Activated T-cell treated with anti-CD3 and anti-CD28 coated beads, Interleukin-2, amount 50 U/mL, for 72 hours (primary cell): ENCODE measurements around the gene GLYATL3. TPM values are rescaled to one million over a fixed set of nuclear protein-coding genes. Genes with fewer than 3 reads are reported as not detected.

Source experiments
- ATAC-seq, 2 donors: fragments of 150-1000 bp; cut with Tn5 transposase; replicated peaks in 1 of 2; 2 replicates each; pipeline ENCODE4 v1.10.0; 2021; ENCODE audit warnings: moderate library complexity in 2 of 2, mild to moderate bottlenecking in 1 of 2
- DNase-seq, 2 donors: peaks; one replicate each; pipeline ENCODE4 v3.0.0; 2021 to 2022; ENCODE audit warnings: mixed read lengths in 1 of 2
- H3K27ac Mint-ChIP-seq: one replicate; pipeline ENCODE4 v1.8.0; 2022; ENCODE audit warnings: mild to moderate bottlenecking, moderate library complexity, mixed read lengths
- H3K27me3 Mint-ChIP-seq: one replicate; pipeline ENCODE4 v1.8.0; 2022; ENCODE audit warnings: low read depth, mixed read lengths
- H3K36me3 Mint-ChIP-seq, 2 donors: one replicate each; pipeline ENCODE4 v1.8.0; 2022; ENCODE audit warnings: mixed read lengths in 2 of 2, mild to moderate bottlenecking in 1 of 2; ENCODE audit not compliant: insufficient read depth in 2 of 2
- H3K4me1 Mint-ChIP-seq: one replicate; pipeline ENCODE4 v1.8.0; 2022; ENCODE audit warnings: low read depth, mixed read lengths
- H3K4me3 Mint-ChIP-seq, 2 donors: one replicate each; pipeline ENCODE4 v1.8.0; 2022; ENCODE audit warnings: mild to moderate bottlenecking in 2 of 2, mixed read lengths in 2 of 2, moderate library complexity in 2 of 2
- H3K9me3 Mint-ChIP-seq, 2 donors: one replicate each; pipeline ENCODE4 v1.8.0; 2022; ENCODE audit warnings: mixed read lengths in 2 of 2
- total RNA-seq, 2 donors: library from RNA; stranded (reverse); gene quantifications; one replicate each; pipeline ENCODE4 v1.2.3, GENCODE V29; 2022

The GLYATL3 gene
- total RNA-seq, 2 donors from 2014 or later: not detected

DNA sequence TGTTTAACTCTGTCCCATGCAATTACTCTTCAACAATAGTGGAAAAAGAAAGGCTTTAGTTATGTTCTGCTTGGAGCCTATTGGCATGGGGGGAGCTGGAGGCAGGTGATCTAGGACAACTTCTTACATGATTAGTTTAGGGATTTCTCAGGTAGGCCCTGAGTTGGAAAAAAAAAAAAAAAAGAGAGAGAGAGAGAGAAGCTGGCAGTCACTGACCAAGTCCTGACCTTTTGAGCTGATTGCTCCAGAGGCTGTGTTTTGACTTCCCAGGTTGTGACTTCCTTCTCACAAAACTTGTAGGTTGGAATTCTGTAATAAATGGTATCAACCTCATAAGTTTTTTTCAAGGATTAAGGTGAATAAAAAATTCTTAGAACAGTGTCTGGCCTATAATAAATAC lies 58.5 kb downstream of the GLYATL3 start:
- no peaks in the 10 kb centered on the region for H3K9me3 Mint-ChIP-seq
- no peak overlapping the region for H3K4me3 Mint-ChIP-seq
- no peak overlapping the region for H3K27ac Mint-ChIP-seq
- no peak for DNase-seq
- H3K36me3 Mint-ChIP-seq: no peaks in the 10 kb centered on the region
- H3K27me3 Mint-ChIP-seq: peaks cover 10% of the 10 kb centered on the region
- no peak for ATAC-seq
- peaks cover 7% of the 10 kb centered on the region for H3K4me1 Mint-ChIP-seq

DNA sequence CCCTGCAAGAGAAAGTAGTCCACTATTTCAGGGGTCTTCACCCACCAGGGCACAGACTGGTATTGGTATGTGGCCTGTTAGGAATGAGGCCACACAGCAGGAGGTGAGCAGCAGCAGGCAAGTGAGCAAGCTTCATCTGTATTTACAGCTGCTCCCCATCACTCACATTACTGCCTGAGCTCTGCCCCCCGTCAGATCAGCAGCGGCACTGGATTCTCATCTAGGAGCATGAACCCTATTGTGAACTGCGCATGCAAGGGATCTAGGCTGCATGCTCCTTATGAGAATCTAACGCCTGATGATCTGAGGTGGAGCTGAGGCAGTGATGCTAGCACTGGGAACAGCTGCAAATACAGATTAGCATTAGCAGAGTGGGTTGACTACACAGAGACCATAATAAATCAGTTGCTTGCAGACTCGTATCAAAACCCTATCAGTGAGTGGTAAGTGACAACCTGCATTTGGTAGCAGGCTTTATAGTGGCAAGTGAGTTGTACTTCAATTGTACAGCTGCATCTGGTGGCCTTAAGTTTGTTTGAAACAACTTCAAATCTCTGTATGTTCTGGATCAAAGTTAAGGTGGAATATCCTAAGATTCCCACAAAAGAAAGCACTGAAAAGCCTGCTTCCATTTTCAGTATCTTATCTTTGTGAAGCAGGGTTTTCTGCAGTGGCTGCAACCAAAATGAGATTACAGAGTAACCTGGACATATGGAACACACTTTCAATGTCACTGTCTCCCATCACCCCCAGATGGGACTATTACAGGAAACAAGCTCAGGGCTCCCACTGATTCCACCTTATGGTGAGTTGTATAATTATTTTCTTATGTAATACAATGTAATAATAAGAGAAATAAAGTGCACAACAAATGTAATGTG lies 63.5 kb downstream of the GLYATL3 start:
- ATAC-seq (no peak), DNase-seq (no peak)
- Mint-ChIP-seq H3K9me3 (no peaks in the 10 kb centered on the region), H3K36me3 (no peaks in the 10 kb centered on the region), H3K4me3 (no peak overlapping the region), H3K27me3 (peaks cover 17% of the 10 kb centered on the region), H3K27ac (no peak overlapping the region), H3K4me1 (no peaks in the 10 kb centered on the region)

DNA sequence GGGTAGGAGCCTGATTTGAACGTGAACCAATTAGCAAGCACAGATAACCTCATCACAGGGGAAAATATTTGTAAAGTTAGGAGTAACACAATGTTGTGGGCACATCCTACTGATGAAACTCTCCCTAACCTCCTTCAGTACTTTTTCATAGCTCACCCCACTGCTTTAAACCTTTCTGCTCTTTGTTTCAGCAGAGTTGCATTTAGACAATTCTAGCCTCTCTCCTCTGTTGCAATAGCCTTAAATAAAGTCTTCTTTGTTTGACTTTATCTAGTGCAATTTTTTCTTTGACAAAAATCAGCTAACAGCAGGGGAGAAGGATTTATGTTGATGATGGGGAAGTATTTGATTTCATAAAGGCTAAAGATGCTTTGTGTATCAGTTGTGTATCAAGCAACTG lies 64.8 kb downstream of the GLYATL3 start:
- DNase-seq (no peak), ATAC-seq (no peak)
- Mint-ChIP-seq H3K36me3 (no peaks in the 10 kb centered on the region), H3K4me1 (no peaks in the 10 kb centered on the region), H3K4me3 (no peak overlapping the region), H3K27me3 (peaks cover 17% of the 10 kb centered on the region), H3K9me3 (no peaks in the 10 kb centered on the region), H3K27ac (no peak overlapping the region)

DNA sequence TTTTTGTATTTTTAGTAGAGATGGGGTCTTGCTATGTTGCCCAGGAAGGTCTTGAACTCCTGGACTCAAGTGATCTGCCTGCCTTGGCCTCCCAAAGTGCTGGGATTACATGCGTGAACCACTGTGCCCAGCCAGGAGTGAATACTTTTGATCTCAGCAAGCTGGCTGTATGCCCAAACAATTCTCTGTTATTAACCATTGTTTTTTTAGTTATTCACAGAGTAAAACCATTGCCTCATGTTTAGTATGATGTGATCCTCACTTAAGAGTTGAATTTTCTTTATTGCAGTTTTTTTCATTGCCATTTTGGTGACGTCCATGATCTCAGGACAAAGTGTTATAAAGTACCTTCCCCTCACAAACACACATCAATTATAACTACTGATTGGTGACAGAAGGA lies 65.5 kb downstream of the GLYATL3 start:
- Mint-ChIP-seq H3K27me3 (peaks cover 21% of the 10 kb centered on the region), H3K4me3 (no peak overlapping the region), H3K4me1 (no peaks in the 10 kb centered on the region), H3K27ac (no peak overlapping the region), H3K9me3 (no peaks in the 10 kb centered on the region), H3K36me3 (no peaks in the 10 kb centered on the region)
- DNase-seq: no peak
- no peak for ATAC-seq

DNA sequence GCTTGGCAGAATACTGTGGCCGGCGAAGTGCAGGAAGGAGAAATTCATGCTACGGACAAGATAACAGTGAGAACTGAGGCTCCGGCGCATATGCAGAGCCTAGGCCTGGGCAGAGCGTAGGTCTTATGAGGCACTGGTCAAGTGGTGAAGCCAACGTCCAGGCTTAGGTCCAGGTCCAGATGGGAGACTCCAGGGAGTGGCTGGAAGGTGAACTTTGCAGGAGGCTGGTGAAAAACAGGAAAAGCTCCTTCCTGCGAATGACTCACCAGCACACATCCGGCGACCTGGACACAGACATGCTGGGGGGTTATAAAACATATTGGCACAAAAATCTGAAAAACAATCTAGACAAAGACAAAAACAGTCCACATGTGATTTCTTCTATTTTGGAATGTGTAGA lies 66.1 kb downstream of the GLYATL3 start:
- Mint-ChIP-seq H3K27me3 (peaks cover 27% of the 10 kb centered on the region), H3K36me3 (no peaks in the 10 kb centered on the region), H3K4me3 (no peak overlapping the region), H3K27ac (no peak overlapping the region), H3K9me3 (no peaks in the 10 kb centered on the region), H3K4me1 (no peaks in the 10 kb centered on the region)
- no peak for DNase-seq
- no peak for ATAC-seq

DNA sequence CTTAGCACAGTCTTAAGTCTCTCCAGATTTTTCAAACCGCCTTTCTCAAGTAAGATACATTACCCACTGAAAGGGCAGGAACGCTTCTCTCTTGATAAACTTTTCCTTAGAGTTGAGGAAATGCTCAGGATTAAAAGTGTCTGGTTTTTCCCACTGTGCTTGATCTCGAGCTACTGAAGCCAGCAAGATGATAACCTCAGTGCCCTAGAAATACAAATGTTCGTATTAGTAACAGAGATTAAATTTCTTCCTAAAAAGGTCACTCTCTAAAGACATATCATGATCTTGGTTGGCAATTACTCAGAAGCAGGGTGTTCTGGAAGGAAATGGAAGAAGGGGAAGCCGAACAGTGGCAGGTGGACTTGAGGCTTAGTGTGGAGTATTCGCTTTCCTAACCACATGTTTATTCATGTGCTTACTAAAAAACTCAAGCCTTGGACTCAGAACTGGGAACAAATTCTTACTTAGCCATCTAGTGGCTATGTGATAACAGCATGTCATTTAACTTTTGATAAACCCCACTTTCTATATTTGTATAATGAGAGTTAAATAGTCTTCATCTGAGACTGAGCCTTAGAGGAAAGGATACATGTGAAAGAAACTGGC lies 70.9 kb downstream of the GLYATL3 start:
- Mint-ChIP-seq H3K4me1 (no peaks in the 10 kb centered on the region), H3K27me3 (peaks cover 16% of the 10 kb centered on the region)
- no peak for ATAC-seq

DNA sequence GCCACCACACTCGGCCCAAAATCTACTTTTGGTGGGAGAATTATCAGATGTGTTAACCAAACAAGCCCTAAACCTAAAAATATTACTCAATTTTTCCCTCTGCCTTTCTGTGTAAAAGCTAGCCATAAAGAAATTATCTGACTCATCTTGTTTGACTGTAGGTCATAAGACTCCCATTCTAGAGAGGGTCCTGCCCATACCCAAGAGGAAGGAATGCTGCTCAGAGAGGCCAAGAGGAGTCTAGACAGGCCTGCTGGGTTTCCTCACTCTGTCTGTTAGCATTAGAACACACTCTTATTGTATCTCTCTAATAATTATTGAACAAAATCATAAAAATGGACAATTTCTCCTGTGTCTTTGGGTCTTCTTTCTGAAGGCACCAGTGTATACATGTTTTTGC lies 76.9 kb downstream of the GLYATL3 start:
- ATAC-seq (no peak), DNase-seq (no peak)
- Mint-ChIP-seq H3K4me1 (no peaks in the 10 kb centered on the region), H3K4me3 (no peak overlapping the region), H3K9me3 (peaks cover 0 to 1% of the 10 kb centered on the region in 2 donors), H3K27me3 (peaks cover 5% of the 10 kb centered on the region), H3K27ac (no peak overlapping the region), H3K36me3 (no peaks in the 10 kb centered on the region)

More for the DNA sequence above, 70.9 kb downstream of the GLYATL3 start:
- H3K36me3 Mint-ChIP-seq: no peaks in the 10 kb centered on the region
- H3K9me3 Mint-ChIP-seq: no peaks in the 10 kb centered on the region
- no peak overlapping the region for H3K4me3 Mint-ChIP-seq
- no peak overlapping the region for H3K27ac Mint-ChIP-seq
- DNase-seq: no peak

Other genes starting within 250 kb of the GLYATL3 start
- gene MMUT, start 36.7 kb upstream of the GLYATL3 start, total RNA-seq: 10 to 100 TPM; 14.8 to 15.2 TPM
- 10 to 100 TPM; 11.7 to 12.5 TPM for gene CENPQ, start 36.6 kb upstream of the GLYATL3 start, total RNA-seq
- under 1 TPM in 1 of 2 donors, not detected in 1; 0.67 TPM for gene C6orf141, start 50.7 kb downstream of the GLYATL3 start, total RNA-seq
- gene RHAG, start 136.9 kb downstream of the GLYATL3 start, total RNA-seq: not detected
- not detected for gene CRISP2, start 213.6 kb downstream of the GLYATL3 start, total RNA-seq
- gene CRISP3, start 244.5 kb downstream of the GLYATL3 start, total RNA-seq: not detected